GM12874 (cell line): Measurements from ENCODE around the gene ATP8B4.
A peak's percentile ranks its signal among the peaks of the same experiment; 100 is the strongest.

Experiments
- TF ChIP-seq, protein P1 (sequence below): IDR thresholded peaks from 2 replicates; pipeline ENCODE4 v1.5.1; 2011; ENCODE audit warnings: low read depth, mild to moderate bottlenecking, control low read depth, low read length, moderate library complexity; ENCODE audit not compliant: insufficient read depth

Gene ATP8B4

DNA sequence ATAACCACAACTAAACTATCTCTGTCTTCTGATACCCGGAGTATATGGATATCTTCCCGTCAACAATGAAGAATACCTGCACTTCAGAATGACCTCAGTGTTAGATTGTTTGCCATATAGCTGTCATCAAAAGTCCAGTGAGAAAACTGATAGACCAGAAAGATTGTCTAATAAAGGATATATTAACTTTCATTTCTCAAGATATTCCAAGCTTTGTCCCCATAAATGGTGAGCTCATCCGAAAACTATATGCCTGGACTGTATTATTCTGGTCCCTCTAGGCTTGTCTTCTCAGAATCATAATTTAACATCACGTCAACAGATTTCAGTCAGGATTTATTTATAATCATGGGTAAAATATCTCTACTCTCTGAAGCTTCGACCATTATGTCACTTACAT, 100.5 kb downstream of the ATP8B4 start:
- TF ChIP-seq, protein P1, sequence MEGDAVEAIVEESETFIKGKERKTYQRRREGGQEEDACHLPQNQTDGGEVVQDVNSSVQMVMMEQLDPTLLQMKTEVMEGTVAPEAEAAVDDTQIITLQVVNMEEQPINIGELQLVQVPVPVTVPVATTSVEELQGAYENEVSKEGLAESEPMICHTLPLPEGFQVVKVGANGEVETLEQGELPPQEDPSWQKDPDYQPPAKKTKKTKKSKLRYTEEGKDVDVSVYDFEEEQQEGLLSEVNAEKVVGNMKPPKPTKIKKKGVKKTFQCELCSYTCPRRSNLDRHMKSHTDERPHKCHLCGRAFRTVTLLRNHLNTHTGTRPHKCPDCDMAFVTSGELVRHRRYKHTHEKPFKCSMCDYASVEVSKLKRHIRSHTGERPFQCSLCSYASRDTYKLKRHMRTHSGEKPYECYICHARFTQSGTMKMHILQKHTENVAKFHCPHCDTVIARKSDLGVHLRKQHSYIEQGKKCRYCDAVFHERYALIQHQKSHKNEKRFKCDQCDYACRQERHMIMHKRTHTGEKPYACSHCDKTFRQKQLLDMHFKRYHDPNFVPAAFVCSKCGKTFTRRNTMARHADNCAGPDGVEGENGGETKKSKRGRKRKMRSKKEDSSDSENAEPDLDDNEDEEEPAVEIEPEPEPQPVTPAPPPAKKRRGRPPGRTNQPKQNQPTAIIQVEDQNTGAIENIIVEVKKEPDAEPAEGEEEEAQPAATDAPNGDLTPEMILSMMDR, result no peak

DNA sequence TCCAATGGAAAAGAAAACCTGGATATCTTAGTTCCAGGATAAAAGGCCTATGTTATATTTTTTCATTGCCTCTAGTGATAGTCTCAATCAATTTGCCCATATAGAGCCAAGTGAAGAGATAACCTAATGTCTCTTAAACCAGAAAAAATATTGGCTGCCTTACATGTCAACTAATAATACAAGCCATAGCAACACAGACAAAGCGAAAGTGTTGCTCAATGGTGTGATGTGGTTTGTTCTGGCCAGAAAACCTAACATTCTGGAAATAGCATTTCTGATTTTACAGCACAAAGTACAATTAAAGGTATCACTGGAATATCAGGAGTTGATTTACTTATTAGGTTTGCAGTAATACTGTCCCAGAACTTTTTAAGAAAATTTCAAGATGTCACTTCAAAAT, 101.5 kb downstream of the ATP8B4 start:
- TF ChIP-seq, protein P1, result no peak

DNA sequence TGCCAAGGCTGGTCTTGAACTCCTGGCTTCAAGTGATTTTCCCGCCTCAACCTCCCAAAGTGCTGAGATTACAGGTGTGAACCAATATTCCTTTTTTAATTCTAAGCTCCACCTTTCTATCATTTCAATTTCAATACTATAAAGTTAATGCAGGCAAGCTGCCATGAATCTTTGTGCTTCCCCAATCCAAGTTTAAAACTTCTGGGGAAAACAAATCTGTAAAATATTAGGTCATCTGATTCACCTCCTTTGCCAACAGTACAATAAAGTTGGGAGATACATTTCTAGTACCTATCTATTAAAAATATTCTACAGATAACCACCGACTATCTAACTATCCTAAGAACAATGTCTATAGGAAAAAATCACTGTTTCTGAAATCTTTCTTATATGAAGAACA, 102.1 kb downstream of the ATP8B4 start:
- TF ChIP-seq, protein P1, result no peak

DNA sequence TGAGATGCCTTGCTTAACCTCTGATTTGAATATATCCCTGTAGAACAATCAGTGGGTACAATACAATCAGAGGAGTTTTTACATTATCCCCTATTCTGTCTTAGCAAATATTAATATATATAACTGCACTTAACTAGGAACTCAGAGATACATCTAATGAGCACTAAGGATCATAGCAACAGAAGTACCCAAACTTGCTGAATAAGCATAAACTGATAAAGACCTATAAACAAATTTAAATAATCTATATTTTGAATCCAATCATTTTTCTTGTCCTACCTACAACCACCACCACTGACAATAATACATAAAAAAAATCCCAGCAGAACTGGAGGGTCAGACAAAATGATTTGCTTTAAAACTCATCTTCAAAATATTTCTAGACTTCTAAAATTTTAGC, 106.2 kb downstream of the ATP8B4 start:
- TF ChIP-seq, protein P1, result no peak

DNA sequence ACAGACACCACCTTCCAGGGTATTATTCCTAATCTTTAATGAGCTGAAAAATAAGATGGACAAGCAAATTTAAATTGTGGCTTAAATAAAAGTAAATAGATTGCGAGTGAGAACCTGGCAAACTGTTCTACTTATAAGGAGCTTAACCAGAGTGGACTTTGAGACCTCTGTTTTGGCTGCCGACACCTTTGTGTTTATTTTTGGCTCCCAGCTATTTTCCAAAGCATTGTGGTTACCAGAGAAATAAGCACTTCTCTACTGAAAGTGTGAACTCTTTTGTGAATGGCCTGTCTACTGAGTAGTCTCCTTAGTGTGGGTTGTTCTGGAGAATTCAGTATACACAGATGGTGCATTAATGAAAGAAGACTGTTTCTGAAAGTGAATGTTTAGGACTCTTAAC, 109.4 kb downstream of the ATP8B4 start:
- TF ChIP-seq, protein P1, result no peak

DNA sequence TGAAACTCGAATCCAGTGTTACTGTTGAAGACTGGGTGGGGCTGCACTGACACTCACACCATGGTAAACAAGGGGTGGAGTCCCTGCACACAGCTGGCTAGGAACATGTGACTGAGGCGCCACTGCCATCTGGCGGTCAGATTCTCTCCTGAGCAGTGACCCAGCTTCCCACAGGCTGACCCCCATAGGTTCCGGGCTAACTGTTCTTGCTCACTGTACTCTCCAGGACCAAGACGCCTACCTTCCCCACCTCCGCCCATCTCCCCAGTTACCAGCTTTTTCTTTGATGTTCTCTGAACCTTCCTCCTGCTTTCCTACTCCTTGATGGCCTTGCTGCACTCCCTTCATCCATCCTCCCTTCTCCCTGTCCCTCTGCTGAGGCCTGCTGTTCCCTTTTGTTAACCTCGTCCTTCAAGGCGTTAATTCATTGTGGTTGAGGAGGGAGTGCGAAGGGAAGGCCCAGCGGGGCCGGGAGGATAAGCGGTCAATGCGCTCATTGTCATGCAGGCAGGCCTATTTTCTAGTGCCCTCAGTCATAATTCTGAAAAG, 115.2 kb downstream of the ATP8B4 start:
- TF ChIP-seq, protein P1, result peak; percentile 83

DNA sequence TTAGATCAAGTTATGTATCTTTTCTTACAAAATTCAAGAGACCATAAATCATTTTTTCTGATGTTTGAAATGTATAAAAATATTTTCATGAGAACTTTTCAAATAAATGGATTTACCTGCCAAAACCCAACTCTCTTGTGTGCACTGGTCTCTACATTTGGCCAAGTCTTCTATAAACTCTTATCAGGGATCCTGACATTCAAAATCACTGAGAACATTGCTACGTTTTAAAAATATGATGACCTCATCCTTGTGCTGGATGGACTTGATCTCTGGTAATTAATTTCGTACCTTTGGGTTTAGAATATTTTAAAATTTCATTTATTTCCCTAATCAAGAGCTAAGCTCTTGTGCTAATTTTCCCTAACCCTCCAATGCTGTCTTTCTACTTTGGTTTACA, 127.4 kb downstream of the ATP8B4 start:
- TF ChIP-seq, protein P1, result no peak
